ENCODE data around the gene TAB2.

DNA sequence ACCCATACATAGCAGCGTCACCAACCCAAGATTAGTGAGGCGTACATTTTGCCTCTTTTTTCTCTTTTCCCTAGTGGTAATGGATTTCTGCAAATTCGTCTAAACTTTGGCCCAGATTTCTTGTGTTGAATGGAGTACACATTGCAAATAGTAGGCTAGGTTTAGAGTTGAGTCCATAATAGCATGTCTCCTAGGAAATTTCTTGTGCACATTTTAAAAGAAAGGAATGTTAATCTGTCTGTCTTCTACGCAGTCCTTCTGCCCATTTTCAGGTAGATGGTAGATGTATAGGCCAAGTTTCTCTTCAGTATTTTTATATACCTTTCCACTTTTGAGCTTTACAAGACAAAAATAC is 15.7 kb downstream of the TAB2 start:
- no peak for TF ChIP-seq ARNTL (CRISPR knock-in tag; IDR thresholded peaks at IDR 0.05; ENCODE audit: borderline replicate concordance, low read depth)
- TF ChIP-seq ZFP3 (CRISPR knock-in tag; IDR thresholded peaks at IDR 0.05): no peak
- TF ChIP-seq SNAI2 (CRISPR knock-in tag; IDR thresholded peaks at IDR 0.05): no peak
- TF ChIP-seq ZFP30 (CRISPR knock-in tag; IDR thresholded peaks at IDR 0.05): no peak
- no peak for TF ChIP-seq ISL1 (CRISPR knock-in tag; IDR thresholded peaks at IDR 0.05)

Measured in SK-N-SH treated with all-trans-retinoic acid at 6 μM for 48 hours (cell line).